ENCODE results near the gene SRPRB. TPM values are rescaled to one million over a fixed set of nuclear protein-coding genes. Genes with fewer than 3 reads are reported as not detected.

Gene SRPRB
- total and polyA plus RNA-seq, 9 of the 15 experiments (the other 6 are each of a cell fraction or from before 2014, with no cell fraction given) = 29.5 to 66.0 (median 41.4) TPM

- TF ChIP-seq, protein P1, sequence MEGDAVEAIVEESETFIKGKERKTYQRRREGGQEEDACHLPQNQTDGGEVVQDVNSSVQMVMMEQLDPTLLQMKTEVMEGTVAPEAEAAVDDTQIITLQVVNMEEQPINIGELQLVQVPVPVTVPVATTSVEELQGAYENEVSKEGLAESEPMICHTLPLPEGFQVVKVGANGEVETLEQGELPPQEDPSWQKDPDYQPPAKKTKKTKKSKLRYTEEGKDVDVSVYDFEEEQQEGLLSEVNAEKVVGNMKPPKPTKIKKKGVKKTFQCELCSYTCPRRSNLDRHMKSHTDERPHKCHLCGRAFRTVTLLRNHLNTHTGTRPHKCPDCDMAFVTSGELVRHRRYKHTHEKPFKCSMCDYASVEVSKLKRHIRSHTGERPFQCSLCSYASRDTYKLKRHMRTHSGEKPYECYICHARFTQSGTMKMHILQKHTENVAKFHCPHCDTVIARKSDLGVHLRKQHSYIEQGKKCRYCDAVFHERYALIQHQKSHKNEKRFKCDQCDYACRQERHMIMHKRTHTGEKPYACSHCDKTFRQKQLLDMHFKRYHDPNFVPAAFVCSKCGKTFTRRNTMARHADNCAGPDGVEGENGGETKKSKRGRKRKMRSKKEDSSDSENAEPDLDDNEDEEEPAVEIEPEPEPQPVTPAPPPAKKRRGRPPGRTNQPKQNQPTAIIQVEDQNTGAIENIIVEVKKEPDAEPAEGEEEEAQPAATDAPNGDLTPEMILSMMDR (IDR thresholded peaks at IDR 0.05 in 2 of 3, conservative IDR thresholded peaks at IDR 0.05 in 1 of 3; ENCODE audit: insufficient read depth in 2 of 3, low read depth in 1 of 3, low read length in 3 of 3) = no peak
- TF ChIP-seq NONO (IDR thresholded peaks at IDR 0.05; ENCODE audit: low read depth in 2 of 2, low read length in 1 of 2) = no peak
- no peak for TF ChIP-seq POLR2H (tag; IDR thresholded peaks at IDR 0.05; ENCODE audit: low read depth)
- peak; percentile 86 for TF ChIP-seq NCOA1 (IDR thresholded peaks at IDR 0.05; ENCODE audit: low read depth)
- TF ChIP-seq ZBTB5 (IDR thresholded peaks at IDR 0.05) = no peak
- TF ChIP-seq NCOA4 (IDR thresholded peaks at IDR 0.05; ENCODE audit: partially characterized antibody) = no peak
- TF ChIP-seq FOXA1 (IDR thresholded peaks at IDR 0.05; ENCODE audit: borderline replicate concordance) = no peak
- TF ChIP-seq ZKSCAN8 (CRISPR knock-in tag; IDR thresholded peaks at IDR 0.05) = 0 out of 2 replicates have a peak, but pooled peaks have one; percentile 23
- peak; percentile 91 for TF ChIP-seq HDAC2 (IDR thresholded peaks at IDR 0.05)
- TF ChIP-seq MEF2A (IDR thresholded peaks at IDR 0.05; ENCODE audit: control insufficient read depth, low read depth, low read length) = no peak
- peak; percentile 51 for TF ChIP-seq STAT5A (IDR thresholded peaks at IDR 0.05; ENCODE audit: borderline replicate concordance, low read length)
- TF ChIP-seq NR2C1 (IDR thresholded peaks at IDR 0.05) = no peak
- TF ChIP-seq NR2C1 (tag; IDR thresholded peaks at IDR 0.05) = 0 out of 2 replicates have a peak, but pooled peaks have one; percentile 18
- no peak for TF ChIP-seq NELFE (IDR thresholded peaks at IDR 0.05; ENCODE audit: insufficient read depth, insufficient read length)
- TF ChIP-seq C11orf30 (IDR thresholded peaks at IDR 0.05; ENCODE audit: low read depth) = no peak
- TF ChIP-seq CEBPB (tag; IDR thresholded peaks at IDR 0.05) = peak; percentile 62; the same call in 1 of the 2 replicates
- TF ChIP-seq E2F1 (CRISPR knock-in tag; IDR thresholded peaks at IDR 0.05) = no peak
- TF ChIP-seq MTF1 (CRISPR knock-in tag; IDR thresholded peaks at IDR 0.05; ENCODE audit: borderline replicate concordance) = no peak
- TF ChIP-seq CREB5 (CRISPR knock-in tag; IDR thresholded peaks at IDR 0.05) = no peak
- no peak for TF ChIP-seq ADNP (tag; IDR thresholded peaks at IDR 0.05)
- TF ChIP-seq ZBTB17 (CRISPR knock-in tag; IDR thresholded peaks at IDR 0.05) = no peak
- peak; percentile 97 for TF ChIP-seq MEIS2 (IDR thresholded peaks at IDR 0.05; ENCODE audit: partially characterized antibody)
- no peak for TF ChIP-seq CBX8 (IDR thresholded peaks at IDR 0.05; ENCODE audit: borderline replicate concordance, extremely low read depth, low read depth, low read length, poor library complexity, severe bottlenecking)
Measured at GRCh38 chr3:133851266-133851906, 45.8 kb downstream of the SRPRB start (continued).
